CD4-positive, alpha-beta T cell (primary cell): Measurements from ENCODE around the gene CHRDL2. TPM values are rescaled to one million over a fixed set of nuclear protein-coding genes. Genes with fewer than 3 reads are reported as not detected.

Source experiments
- ATAC-seq: fragments of 200-7000 bp; cut with Tn5 transposase; one replicate; pipeline ENCODE4 v1.10.0; 2022; ENCODE audit warnings: mild to moderate bottlenecking; ENCODE audit not compliant: poor library complexity
- CTCF ChIA-PET: fragments of 350-600 bp; sonication (Branson Sonifier 250); formaldehyde crosslinking; loops from one replicate; lab custom pipeline; 2021; ENCODE audit warnings: antibody characterized with exemption, inconsistent platforms; lab: Charles Lee
- POLR2A ChIA-PET: fragments of 350-600 bp; sonication (Branson Sonifier 250); formaldehyde crosslinking; loops from one replicate; lab custom pipeline; 2021; ENCODE audit warnings: antibody characterized with exemption, inconsistent platforms; lab: Charles Lee
- DNase-seq, 14 experiments: peaks; one replicate each; pipeline ENCODE4 v3.0.0-alpha.2; 2013 to 2020; ENCODE audit warnings: mixed read lengths in 2 of 14
- H3K27ac ChIP-seq, 2 donors: one replicate each; pipeline versions ENCODE4 v1.5.1 to v1.7.0; 2013; ENCODE audit warnings: low read length in 2 of 2, low read depth in 1 of 2, mild to moderate bottlenecking in 1 of 2
- H3K27me3 ChIP-seq, 2 experiments: 1 replicate in 1 of 2; 2 replicates in 1 of 2; pipeline versions ENCODE4 v1.6.1 to v1.7.0; 2013; ENCODE audit warnings: low read length in 2 of 2, control low read depth in 1 of 2, mild to moderate bottlenecking in 1 of 2, moderate library complexity in 1 of 2; ENCODE audit not compliant: insufficient read depth in 2 of 2, control insufficient read depth in 1 of 2
- H3K36me3 ChIP-seq: one replicate; pipeline ENCODE4 v1.6.1; 2013; ENCODE audit warnings: low read length, control low read depth; ENCODE audit not compliant: insufficient read depth
- H3K4me1 ChIP-seq: one replicate; pipeline ENCODE4 v1.6.1; 2013; ENCODE audit warnings: low read length, control low read depth; ENCODE audit not compliant: insufficient read depth
- H3K4me3 ChIP-seq: one replicate; pipeline ENCODE4 v1.5.1; 2013; ENCODE audit warnings: mild to moderate bottlenecking, low read length, moderate library complexity
- H3K9me3 ChIP-seq, 2 experiments: 1 replicate in 1 of 2; 2 replicates in 1 of 2; pipeline versions ENCODE4 v1.6.1 to v1.7.0; 2013; ENCODE audit warnings: low read length in 2 of 2, mild to moderate bottlenecking in 2 of 2, control low read depth in 1 of 2, moderate library complexity in 1 of 2; ENCODE audit not compliant: control insufficient read depth in 1 of 2, insufficient read depth in 1 of 2
- H3K27ac Mint-ChIP-seq: one replicate; pipeline ENCODE4 v1.8.0; 2020; ENCODE audit warnings: mixed read lengths
- H3K27me3 Mint-ChIP-seq: one replicate; pipeline ENCODE4 v1.8.0; 2021; ENCODE audit warnings: mixed read lengths
- H3K36me3 Mint-ChIP-seq: one replicate; pipeline ENCODE4 v1.8.0; 2021; ENCODE audit warnings: low read depth, mixed read lengths
- H3K4me1 Mint-ChIP-seq: one replicate; pipeline ENCODE4 v1.8.0; 2021; ENCODE audit warnings: low read depth, mixed read lengths
- H3K4me3 Mint-ChIP-seq: one replicate; pipeline ENCODE4 v1.8.0; 2020; ENCODE audit warnings: mild to moderate bottlenecking, mixed read lengths
- H3K9me3 Mint-ChIP-seq: one replicate; pipeline ENCODE4 v1.8.0; 2020; ENCODE audit warnings: mixed read lengths
- CTCF ChIP-seq: fragments of 200-600 bp; IDR thresholded peaks from one replicate; pipeline ENCODE4 v1.8.0; 2022; ENCODE audit warnings: antibody characterized with exemption, mild to moderate bottlenecking
- intact Hi-C, 2 experiments: fragments of 100-400 bp; cut with DNase I in 1 of 2; cut with micrococcal nuclease in 1 of 2; formaldehyde crosslinking; loops; one replicate each; pipeline versions ENCODE4 v1.15.1 to v1.9.0; 2023 to 2025; cut with DNase I, micrococcal nuclease
- total RNA-seq, 174 experiments: library from RNA in 2 of 174; stranded (reverse) in 2 of 174; gene quantifications; one replicate each; pipeline ENCODE4 v1.2.3 and lab custom pipeline; 2021 to 2026

Gene CHRDL2
- total RNA-seq, 2 experiments from 2014 or later = not detected

- Histone ChIP-seq H3K4me1 (no peaks in the 10 kb centered on the region), H3K9me3 (no peaks in the 10 kb centered on the region), H3K27ac (no peak overlapping the region), H3K27me3 (no peaks in the 10 kb centered on the region), H3K36me3 (no peaks in the 10 kb centered on the region), H3K4me3 (no peak overlapping the region)
- no peaks in the 10 kb centered on the region for H3K9me3 Mint-ChIP-seq
- intact Hi-C loops = no loop called here
- no peaks in the 10 kb centered on the region for H3K36me3 Mint-ChIP-seq
- no peak for ATAC-seq
- H3K27me3 Mint-ChIP-seq = no peaks in the 10 kb centered on the region
- ChIA-PET POLR2A (no interaction called here), CTCF (no interaction called here)
- DNase-seq = no peak
- H3K27ac Mint-ChIP-seq = no peak overlapping the region
- no peak for TF ChIP-seq CTCF
- H3K4me3 Mint-ChIP-seq = no peak overlapping the region
- no peaks in the 10 kb centered on the region for H3K4me1 Mint-ChIP-seq
Measured at GRCh38 chr11:74673693-74674360, 57.4 kb downstream of the CHRDL2 start.

GRCh38 chr11:74672956-74673692 lies 58.1 kb downstream of the CHRDL2 start:
- ATAC-seq (no peak), DNase-seq (no peak)
- ChIA-PET CTCF (no interaction called here), POLR2A (no interaction called here)
- no peaks in the 10 kb centered on the region for H3K27me3 Mint-ChIP-seq
- no peak overlapping the region for H3K27ac Mint-ChIP-seq
- no peaks in the 10 kb centered on the region for H3K27me3 ChIP-seq
- no peaks in the 10 kb centered on the region for H3K36me3 Mint-ChIP-seq
- H3K27ac ChIP-seq = no peak overlapping the region
- no peak for TF ChIP-seq CTCF
- H3K4me1 Mint-ChIP-seq = no peaks in the 10 kb centered on the region
- H3K4me1 ChIP-seq = no peaks in the 10 kb centered on the region
- H3K4me3 Mint-ChIP-seq = no peak overlapping the region
- H3K9me3 ChIP-seq = no peaks in the 10 kb centered on the region
- no peak overlapping the region for H3K4me3 ChIP-seq
- intact Hi-C loops = no loop called here
- no peaks in the 10 kb centered on the region for H3K9me3 Mint-ChIP-seq
- no peaks in the 10 kb centered on the region for H3K36me3 ChIP-seq

GRCh38 chr11:74672332-74672955 lies 58.8 kb downstream of the CHRDL2 start:
- Histone ChIP-seq H3K36me3 (no peaks in the 10 kb centered on the region), H3K9me3 (no peaks in the 10 kb centered on the region), H3K27me3 (no peaks in the 10 kb centered on the region), H3K27ac (no peak overlapping the region), H3K4me1 (no peaks in the 10 kb centered on the region), H3K4me3 (no peak overlapping the region)
- Mint-ChIP-seq H3K4me1 (no peaks in the 10 kb centered on the region), H3K27ac (no peak overlapping the region), H3K27me3 (no peaks in the 10 kb centered on the region), H3K9me3 (no peaks in the 10 kb centered on the region), H3K4me3 (no peak overlapping the region), H3K36me3 (no peaks in the 10 kb centered on the region)
- ATAC-seq (no peak), DNase-seq (no peak)
- CTCF ChIA-PET = no interaction called here
- POLR2A ChIA-PET = no interaction called here
- intact Hi-C loops = no loop called here
- no peak for TF ChIP-seq CTCF
